IMR-90 (cell line): ENCODE measurements around the gene CARD8.

Experiments used
- BHLHE40 ChIP-seq: fragments of 150-350 bp; IDR thresholded peaks from 2 replicates; pipeline ENCODE4 v1.6.1; 2016; ENCODE audit warnings: mild to moderate bottlenecking, low read depth, low read length
- CEBPB ChIP-seq: IDR thresholded peaks from 2 replicates; pipeline ENCODE4 v1.6.1; 2012; ENCODE audit warnings: low read depth, low read length, improper control_type of control experiment
- CHD1 ChIP-seq: IDR thresholded peaks from 2 replicates; pipeline ENCODE4 v1.6.1; 2012; ENCODE audit warnings: low read depth, low read length, improper control_type of control experiment
- CTCF ChIP-seq: conservative IDR thresholded peaks from 2 replicates; pipeline ENCODE4 v1.5.1; 2012; ENCODE audit warnings: mild to moderate bottlenecking, low read depth, low read length, improper control_type of control experiment
- ELK1 ChIP-seq: fragments of 150-350 bp; IDR thresholded peaks from 2 replicates; pipeline ENCODE4 v1.6.1; 2016; ENCODE audit warnings: low read depth, mild to moderate bottlenecking, low read length, moderate library complexity, borderline replicate concordance
- FOS ChIP-seq: fragments of 150-350 bp; IDR thresholded peaks from 2 replicates; pipeline ENCODE4 v1.6.1; 2016; ENCODE audit warnings: low read depth, low read length
- POLR2A ChIP-seq: IDR thresholded peaks from 2 replicates; pipeline ENCODE4 v1.6.1; 2012; ENCODE audit warnings: mild to moderate bottlenecking, low read depth, low read length
- SMC3 ChIP-seq: fragments of 150-350 bp; IDR thresholded peaks from 2 replicates; pipeline ENCODE4 v1.6.1; 2016; ENCODE audit warnings: low read depth, mild to moderate bottlenecking, antibody characterized with exemption, low read length, moderate library complexity
- USF2 ChIP-seq: fragments of 150-350 bp; IDR thresholded peaks from 2 replicates; pipeline ENCODE4 v1.6.1; 2017; ENCODE audit warnings: mild to moderate bottlenecking, antibody characterized with exemption, low read length, low read depth

GRCh38 chr19:48218997-48219396 is 36.7 kb downstream of the CARD8 start:
- no peak for TF ChIP-seq ELK1
- TF ChIP-seq FOS: no peak
- no peak for TF ChIP-seq BHLHE40
- no peak for TF ChIP-seq POLR2A
- no peak for TF ChIP-seq CHD1
- no peak for TF ChIP-seq CTCF
- TF ChIP-seq USF2: no peak
- TF ChIP-seq CEBPB: no peak
- TF ChIP-seq SMC3: no peak
